Spleen (tissue), 7 donors: Measurements from ENCODE around the gene LAMP1.

ENCODE experiments used
- POLR2A ChIP-seq, 3 donors: fragments of 450-650 bp; IDR thresholded peaks; one replicate each; pipeline ENCODE4 v1.5.1; 2017; ENCODE audit warnings: antibody characterized with exemption in 3 of 3, mild to moderate bottlenecking in 1 of 3
- TF ChIP-seq, protein P1 (sequence below), 11 experiments: fragments of 200-600 bp in 7 of 11; fragments of 450-650 bp in 4 of 11; sonication (generic) in 4 of 11; IDR thresholded peaks in 8 of 11; conservative IDR thresholded peaks in 3 of 11; 1 replicate in 7 of 11; 2 replicates in 4 of 11; pipeline versions ENCODE4 v1.4.0 to v1.8.0; 2016 to 2021; ENCODE audit warnings: antibody characterized with exemption in 11 of 11, inconsistent platforms in 4 of 11, mild to moderate bottlenecking in 1 of 11
- donor health status: DM: no; HTN: no; CAD: no; lungs with moderate emphysema.
- donor health status: DM: no; HTN: no; CAD: no.
- donor health status: DM: no; HTN: no; CAD: no.

- TF ChIP-seq, protein P1, sequence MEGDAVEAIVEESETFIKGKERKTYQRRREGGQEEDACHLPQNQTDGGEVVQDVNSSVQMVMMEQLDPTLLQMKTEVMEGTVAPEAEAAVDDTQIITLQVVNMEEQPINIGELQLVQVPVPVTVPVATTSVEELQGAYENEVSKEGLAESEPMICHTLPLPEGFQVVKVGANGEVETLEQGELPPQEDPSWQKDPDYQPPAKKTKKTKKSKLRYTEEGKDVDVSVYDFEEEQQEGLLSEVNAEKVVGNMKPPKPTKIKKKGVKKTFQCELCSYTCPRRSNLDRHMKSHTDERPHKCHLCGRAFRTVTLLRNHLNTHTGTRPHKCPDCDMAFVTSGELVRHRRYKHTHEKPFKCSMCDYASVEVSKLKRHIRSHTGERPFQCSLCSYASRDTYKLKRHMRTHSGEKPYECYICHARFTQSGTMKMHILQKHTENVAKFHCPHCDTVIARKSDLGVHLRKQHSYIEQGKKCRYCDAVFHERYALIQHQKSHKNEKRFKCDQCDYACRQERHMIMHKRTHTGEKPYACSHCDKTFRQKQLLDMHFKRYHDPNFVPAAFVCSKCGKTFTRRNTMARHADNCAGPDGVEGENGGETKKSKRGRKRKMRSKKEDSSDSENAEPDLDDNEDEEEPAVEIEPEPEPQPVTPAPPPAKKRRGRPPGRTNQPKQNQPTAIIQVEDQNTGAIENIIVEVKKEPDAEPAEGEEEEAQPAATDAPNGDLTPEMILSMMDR (IDR thresholded peaks at IDR 0.05 in 8 of 11, conservative IDR thresholded peaks at IDR 0.05 in 3 of 11), result no peak
- TF ChIP-seq POLR2A (IDR thresholded peaks at IDR 0.05), result no peak
Measured at GRCh38 chr13:113354831-113355610, 58.0 kb downstream of the LAMP1 start.
